ENCODE measurements around the gene CDKN3.
"Not testable (repeated sequence)": the region's sequence is repeated elsewhere in the genome, so short reads cannot be mapped to it uniquely, and the experiment has no call there.

The CDKN3 gene

DNA sequence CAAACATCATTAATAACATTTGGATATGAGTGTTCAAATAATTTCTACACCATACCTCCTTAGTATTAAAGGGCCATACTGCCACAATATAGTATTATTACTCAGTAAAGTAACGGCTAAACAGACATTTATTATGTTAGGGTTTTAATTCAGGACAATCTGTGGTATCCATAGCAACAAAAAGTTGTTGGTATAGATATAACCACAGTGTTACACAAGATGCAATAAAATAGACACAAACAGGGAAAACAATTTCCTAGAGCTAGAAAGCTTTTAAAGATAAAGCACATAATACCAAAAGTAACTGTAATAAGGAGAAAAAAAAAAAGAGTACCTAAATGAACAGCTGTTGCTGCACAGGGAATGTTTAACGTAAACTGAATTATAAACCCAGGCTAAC lies 28.3 kb downstream of the CDKN3 start:
- no peak for DNase-seq

DNA sequence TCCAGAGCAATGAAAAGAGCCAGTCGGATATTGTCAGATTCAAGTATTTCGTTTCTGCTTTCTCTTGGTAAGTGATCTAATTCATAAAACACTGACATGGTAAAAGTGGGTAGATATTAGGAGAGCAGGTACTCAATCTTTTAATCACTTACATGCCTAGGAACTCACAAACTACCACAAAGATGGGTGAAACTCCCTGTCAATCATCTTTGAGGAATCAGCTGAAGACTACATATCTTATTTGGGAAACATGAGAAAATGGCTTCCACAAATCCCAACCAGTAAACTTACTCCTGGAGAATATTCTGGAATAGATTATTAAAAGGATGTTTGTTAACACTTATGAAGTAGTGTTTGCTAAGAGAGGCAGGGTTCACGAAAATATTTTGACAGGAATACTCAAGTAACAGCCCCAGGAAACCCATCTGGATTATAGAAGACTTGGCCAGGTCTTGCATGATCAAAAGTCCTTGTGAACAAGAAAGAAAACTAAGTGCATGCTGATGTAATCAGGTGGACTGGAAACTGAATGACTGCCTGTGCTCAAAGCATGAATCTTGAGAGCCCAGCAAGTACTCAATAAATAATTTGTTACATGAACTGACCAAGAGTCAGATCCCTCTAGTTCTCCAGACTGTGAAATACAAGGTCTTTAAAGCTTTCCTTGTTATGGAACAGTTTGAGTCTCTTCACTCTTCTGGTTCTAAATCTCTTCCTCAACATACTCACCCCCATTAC lies 28.9 kb downstream of the CDKN3 start:
- no peak for DNase-seq

DNA sequence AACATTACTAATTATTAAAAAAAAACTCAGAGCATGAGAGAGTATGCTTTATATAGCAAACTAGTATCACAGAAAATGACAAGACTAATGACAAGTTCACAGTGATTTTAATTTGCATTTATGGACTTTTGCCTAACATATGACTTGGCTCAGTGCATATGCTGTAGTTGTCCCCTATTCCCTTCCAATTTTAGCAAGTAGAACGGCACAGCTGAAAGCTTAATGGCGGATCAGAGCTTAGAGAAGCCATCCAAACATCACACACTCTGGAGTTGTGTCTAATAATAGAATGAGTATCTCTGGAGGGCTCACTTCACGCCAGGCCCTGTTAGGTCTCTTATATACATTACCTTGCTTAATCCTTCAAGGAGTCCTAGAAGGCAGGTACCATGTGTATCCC lies 31.1 kb downstream of the CDKN3 start:
- DNase-seq: no peak

DNA sequence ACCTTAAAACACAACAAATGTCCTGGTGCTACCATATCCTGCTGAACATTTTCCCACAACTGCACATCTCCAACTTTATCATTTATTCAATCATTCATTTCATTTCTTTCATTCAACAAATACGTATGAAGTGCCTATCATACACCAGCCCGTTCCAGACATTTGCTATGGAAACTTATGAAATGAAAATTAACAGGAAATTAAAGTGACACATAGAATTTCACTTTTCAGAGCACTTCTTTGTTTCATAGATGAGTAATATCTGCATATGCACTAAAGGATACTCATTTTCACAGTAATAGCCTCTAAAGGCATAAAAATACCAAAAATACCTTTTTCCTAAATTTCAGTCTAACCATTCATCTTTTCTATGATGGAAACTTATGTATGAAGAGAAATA lies 31.7 kb downstream of the CDKN3 start:
- no peak for DNase-seq

DNA sequence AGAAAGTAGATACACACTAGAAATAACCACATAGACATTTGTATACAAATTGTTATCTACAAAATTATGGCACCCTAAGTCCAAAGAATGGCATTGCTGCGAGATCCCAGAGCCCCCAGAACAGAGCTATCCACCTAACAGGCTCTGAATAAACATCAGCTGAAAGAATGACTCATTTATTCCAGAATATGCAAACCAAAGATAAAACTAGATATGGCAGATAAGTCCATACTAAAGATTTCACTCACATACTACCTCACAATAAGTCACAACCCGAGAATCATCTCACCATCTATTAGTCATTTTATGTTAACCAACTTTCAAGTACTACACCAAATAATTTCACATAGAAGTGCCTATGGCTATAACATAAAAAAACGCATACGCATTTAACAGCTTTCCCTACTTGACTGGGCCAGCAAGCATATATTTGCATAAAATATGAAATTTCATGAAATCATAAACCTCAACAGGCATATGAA lies 38.7 kb downstream of the CDKN3 start:
- peak; percentile 88 to 96 for DNase-seq

DNA sequence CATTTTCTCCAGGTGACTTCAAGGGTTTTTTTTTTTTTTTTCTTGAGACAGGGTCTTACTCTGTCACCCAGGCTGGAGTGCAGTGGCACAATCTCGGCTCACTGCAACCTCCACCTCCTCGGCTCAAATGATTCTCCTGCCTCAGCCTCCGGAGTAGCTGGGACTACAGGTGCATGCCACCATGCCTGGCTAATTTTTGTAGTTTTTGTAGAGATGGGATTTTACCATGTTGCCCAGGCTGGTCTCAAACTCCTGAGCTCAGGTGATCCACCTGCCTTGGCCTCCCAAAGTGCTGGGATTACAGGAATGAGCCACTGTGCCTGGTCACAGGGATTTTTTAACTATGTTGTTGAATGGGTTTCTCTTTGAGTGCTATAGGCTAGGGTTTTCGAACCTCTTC lies 41.1 kb downstream of the CDKN3 start:
- not testable (repeated sequence) for DNase-seq

DNA sequence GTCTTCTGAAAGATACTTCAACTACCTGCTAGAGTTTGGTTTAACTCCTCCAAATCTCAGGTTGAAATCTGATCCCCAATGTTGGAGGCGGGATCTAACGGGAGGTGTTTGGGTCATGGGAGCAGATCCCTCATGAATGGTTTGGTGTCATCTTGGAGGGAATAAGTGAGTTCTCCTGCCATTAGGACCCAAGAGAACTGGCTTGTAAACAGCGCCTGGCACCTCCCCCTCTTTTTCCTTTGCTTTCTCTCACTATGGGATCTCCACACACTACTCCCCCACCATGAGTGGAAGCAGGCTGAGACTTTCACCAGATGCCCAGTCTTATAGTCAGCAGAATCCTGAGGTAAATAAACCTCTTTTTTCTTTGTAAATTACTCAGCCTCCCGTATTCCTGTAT lies 41.9 kb downstream of the CDKN3 start:
- peak in 1 of 2 experiments; percentile 4 for DNase-seq

DNA sequence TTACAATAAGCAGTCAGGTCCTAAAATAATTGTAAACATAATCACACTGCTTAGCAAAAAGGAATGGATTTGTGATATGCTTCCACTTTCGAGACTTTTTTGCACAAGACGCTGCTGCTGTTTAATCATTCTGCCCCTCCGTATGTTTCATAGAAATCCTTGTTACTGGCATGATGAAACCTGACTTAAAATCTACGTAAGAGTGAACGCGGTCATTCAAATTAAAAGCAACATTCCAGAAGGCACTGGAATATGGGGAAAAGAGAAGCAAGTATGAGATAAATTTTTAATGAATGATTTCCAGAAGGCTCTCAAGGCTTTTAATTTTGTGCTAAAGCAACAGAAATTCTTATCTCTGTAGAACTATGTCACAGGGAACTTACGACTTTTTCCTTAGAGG lies 43.2 kb downstream of the CDKN3 start:
- peak in 1 of 2 experiments; percentile 16 for DNase-seq

DNA sequence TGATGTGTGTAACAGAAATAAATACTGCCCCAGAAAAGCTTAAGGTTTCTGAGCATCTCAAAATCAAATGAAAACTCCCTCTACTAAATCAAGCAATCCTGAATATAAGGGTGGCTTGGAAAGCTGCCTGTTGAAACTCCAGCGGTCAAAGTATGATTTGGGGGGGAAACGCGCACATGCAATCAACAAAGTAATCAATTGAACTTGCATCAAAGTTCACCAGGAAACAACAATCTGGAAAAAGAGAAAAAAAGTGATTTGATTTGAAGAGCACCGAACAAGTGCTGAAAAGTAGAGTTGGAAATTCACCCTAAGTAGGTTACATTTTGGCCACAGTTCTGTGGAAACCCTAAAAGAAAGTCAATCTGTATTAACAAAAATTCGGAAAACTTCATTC lies 43.7 kb downstream of the CDKN3 start:
- no peak for DNase-seq

DNA sequence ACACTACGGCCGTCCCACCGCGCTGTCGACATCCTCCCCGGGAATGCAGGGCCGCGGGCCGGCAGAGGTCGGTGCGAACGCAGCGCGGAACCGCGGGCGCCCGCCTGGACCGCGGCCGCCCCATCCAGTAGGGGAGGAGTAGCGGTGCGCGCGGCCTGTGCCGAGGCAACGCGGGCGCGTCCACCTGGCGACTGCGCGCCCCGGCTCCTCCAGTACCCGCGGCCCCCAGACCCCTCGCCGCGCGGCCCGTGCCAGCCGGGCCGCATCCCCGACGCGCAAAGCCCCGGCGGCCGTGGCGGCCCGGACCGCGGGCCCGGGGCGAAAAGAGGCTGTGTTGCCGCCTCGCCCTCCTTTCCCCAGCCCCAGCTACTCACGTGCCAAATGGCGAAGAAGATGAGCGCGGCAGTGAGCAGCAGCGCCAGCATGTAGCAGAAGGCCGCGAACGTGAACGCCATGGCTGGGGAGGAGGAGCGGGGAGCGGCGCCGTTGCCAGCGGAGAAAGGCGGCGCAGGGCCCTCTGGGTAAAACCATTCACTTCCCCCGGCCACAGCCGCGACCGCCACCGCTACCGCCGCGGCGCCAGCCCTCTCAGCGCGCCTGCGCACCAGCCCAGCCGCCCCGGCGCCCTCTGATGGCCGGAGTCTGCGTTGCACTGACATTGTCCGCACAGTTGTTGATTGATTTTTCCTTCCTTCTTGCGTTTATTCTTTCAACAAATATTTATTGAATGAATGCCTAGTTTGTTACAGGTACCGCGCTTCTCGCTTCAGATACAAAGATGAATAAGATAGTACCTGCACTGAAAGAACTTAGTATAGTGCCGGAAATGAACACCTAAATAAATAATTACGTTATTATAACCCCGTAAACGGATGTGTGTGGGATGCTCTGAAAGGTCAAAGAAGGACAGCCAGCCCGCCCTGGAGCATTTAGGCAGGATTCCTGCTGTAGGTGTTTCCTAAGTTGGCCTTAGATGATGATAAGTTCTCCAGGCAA lies 44.4 kb downstream of the CDKN3 start, which contains the start of gene CNIH1:
TSS of gene CNIH1 (minus strand) at position 502 of the 996 bp plus-strand sequence. CDS start at position 455, 47 bp downstream.
- peak; percentile 83 to 95 for DNase-seq

DNA sequence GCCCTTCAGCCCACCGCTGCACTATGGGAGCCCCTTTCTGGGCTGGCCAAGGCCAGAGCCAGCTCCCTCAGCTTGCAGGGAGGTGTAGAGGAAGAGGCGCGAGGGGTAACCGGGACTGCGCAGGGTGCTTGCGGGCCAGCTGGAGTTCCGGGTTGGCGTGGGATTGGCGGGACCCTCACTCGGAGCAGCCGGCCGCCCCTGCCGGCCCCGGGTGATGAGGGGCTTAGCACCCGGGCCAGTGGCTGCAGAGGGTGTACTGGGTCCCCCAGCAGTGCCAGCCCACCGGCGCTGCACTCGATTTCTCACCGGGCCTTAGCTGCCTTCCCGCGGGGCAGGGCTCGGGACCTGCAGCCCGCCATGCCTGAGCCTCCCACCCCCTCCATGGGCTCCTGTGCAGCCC lies 46.2 kb downstream of the CDKN3 start:
- DNase-seq: not testable (repeated sequence)

DNA sequence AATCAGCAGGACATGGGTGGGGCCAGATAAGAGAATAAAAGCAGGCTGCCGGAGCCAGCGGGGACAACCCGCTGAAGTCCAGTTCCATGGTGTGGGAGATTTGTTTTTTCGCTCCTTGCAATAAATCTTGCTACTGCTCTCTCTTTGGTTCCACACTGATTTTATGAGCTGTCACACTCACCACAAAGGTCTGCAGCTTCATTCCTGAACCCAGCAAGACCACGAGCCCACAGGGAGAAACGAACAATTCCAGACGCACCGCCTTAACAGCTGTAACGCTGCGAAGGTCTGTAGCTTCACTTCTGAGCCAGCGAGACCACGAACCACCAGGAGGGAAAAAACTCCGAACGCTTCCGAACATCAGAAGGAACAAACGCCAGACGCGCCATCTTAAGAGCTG lies 47.2 kb downstream of the CDKN3 start:
- no peak for DNase-seq

DNA sequence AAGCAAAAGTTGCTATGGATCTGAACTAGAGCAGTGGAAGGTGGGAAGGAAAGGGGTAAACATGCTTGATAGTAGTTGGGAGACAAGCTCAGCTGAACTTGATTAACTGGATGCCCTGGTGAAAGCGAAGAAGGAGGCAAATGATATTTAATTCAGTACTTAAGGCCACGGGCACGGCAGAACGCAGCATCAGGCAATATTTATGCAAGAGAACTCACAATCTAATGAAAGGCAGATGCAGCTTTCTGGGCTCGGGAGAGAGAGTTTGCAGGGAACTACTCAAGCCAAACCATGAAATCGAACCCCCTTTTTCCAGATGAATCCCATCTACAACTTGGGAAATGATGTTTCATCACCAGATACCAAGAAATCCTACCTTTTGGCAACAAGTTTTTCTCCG lies 47.9 kb downstream of the CDKN3 start:
- DNase-seq: no peak

DNA sequence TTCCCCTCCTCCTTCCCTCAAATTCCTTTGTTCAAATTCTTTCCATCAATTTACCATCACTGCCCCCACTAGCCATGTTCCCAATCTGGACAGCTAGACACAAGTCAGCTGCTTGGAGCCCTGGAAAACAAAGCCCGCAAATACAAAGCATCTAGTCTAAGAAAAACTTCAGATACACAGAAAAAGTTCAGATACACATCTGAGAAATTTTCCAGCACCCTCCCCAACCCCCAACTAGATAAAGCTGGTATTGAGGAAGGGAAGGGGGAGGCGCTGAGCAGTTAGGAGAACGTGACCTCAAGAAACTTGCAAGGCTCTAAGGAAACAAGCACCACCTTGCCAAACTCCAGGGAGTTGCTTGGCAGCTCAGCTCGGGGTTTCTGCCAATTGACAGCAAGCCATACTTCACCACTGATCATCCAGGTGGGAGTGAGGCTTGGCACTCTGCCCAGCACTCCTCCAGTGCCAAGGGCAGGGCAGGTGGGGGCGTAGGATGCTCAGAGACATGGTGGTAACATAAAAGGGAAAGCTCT lies 49.4 kb downstream of the CDKN3 start:
- DNase-seq: no peak

DNA sequence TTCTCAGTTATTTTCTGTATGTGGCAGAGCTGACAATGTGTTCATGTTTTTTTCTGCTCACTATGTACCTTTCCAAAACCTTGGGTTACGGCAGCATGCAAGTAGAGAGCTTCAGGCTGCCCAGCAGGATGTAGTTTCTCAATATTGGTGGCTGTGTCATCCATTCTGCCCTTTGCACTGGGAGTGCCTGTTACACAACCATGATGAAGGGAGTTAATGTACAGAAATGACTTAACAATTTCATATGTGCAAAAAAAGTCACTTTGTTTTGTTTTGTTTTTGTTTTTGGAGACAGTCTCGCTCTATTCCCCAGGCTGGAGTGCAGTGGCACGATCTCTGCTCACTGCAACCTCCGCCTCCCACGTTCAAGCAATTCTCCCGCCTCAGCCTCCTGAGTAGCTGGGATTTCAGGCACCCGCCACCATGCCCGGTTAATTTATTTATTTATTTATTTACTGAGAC lies 50.5 kb downstream of the CDKN3 start:
- no peak for DNase-seq

DNA sequence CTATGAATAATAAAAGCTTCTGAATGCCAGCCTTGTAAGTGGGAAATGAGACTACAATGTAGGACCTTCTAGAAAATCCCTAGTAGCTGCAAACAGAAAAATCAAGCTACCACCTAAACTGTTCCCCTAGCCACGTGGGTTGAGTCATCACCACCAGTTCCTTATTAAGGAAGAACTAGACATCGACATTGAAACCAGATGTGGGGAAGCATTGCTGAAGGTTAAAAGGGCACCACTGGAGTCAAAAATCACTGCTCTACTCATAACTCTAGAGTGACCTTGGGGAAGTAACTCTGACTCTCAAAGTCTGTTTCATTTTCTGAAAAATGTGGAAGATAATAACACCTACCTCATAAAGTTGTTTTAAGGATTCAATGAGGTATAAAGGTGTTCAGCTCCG lies 53.7 kb downstream of the CDKN3 start:
- no peak for DNase-seq

DNA sequence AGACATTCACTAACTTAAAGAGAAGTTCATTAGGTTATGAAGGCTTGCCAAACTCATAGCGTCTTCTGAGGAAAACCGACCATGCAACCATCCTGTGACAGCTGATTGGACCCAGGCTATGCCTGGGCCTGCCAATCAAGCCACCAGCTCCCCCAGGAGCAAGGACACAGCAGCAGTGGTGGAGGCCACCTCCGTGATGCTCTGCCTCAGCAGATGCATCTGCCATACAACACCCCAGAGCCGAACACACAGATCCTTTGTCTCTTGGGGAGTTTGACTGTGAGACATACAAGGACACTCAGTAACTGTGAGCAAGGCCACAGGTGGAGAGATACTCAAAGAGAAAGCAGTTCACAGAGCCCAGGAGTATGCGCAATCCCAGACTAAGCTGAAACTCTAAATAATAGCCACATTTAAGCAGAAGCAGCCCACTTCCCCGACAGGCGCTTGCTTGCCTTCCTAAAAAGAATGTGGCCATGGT lies 54.4 kb downstream of the CDKN3 start:
- DNase-seq: no peak

DNA sequence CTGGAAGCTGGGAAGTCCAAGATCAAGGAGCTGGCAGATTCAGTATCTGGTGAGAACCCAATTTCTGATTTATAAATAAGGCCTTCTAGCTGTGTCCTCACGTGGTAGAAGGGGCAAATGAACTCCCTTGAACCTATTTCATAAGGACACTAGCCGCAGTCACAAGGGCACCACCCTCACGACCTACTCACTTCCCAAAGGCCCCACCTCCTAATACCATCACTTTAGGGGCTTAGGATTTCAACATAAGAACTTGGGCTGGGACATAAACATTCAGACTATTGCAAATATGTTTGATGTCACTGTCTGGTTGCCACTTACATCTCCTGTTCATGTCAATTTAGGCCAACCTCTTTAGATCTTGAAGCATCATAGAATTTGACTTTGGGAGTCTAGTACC lies 55.2 kb downstream of the CDKN3 start:
- DNase-seq: no peak

DNA sequence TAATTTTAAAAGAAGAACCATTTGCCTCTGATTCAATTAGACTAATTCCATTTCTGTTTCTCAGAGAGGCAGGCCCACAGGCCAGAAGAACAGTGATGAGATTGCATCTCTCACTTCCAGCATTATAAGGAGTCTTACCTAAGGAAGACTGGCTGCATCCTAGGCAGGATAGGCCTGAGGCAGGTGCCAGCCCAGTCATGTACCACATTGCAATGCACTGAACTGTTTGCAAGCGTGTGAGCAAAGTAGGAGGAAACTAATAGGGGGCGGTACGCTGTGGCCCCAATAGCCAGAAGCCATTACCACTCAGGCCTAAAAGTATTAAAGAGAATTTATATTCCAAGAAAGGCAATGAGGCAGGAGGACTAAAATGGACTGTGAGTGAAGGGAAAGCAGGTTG lies 56.4 kb downstream of the CDKN3 start:
- DNase-seq: no peak

DNA sequence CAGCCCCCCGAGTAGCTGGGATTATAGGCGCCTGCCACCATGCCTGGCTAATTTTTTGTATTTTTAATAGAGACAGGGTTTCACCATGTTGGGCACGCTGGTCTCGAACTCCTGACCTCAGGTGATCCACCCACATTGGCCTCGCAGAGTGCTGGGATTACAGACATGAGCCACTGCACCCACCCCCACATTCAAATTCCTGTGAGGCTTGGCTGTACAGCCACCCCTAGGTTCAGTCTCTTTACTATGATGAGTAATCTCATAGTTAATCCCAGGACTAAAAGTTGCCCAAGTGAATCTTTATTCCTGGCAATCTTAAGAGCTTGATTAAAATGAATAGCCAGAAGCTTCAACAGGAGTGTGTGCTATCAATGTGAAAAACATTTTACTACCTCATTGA lies 57.2 kb downstream of the CDKN3 start:
- DNase-seq: not testable (repeated sequence)

DNA sequence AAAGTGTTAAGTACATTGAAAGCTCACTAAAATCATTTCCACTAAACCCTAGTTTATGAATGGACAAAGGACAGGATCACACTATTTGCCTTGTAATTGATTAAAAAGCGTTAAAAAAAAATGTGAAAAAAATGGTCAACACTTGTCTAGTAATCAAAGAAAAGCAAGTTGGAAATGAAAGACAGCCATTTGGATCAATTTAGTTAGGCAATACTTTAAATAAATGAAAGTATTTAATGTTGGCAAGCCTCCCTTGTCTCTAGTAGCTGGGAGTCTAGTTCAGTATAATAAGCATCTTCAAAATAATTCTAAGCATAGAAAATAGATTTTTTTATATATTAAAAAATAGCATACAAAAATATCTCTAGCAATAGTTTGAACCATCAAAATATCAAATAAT lies 58.6 kb downstream of the CDKN3 start:
- DNase-seq: no peak

DNA sequence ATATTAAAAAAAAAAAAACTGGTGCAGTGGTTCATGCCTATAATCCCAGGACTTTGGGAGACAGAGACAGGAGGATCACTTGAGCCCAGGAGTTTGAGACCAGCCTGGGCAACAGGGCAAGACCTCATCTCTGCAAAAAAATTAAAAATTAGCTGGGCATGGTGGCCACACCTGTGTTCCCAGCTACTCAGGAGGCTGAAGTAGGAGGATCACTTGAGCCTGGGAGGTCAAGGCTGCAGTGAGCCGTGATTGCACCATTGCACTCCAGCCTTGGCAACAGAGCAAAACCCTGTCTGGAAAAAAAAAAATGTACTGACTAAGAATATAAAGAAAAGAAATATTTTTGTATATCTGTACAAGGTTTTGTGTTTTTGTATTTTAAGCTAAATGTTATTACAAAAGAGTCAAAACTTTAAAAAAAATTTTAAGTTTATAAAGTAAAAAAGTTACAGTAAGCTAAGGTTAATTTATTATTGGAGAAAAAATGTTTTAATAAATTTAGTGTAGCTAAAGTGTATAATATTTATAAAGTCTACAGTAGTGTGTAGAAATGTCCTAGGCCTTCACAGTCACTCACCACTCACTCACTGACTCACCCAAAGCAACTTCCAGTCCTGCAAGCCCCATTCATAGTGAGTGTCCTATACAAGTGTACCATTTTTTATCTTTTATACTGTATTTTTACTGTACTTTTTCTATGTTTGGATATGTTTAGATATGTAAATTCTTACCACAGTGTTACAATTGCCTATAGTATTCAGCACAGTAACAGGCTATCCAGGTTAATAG lies 60.2 kb downstream of the CDKN3 start:
- not testable (repeated sequence) for DNase-seq
